Gastroesophageal sphincter (tissue), 3 donors: ENCODE data around the gene PERP.

Source experiments
- CTCF ChIP-seq, 4 experiments: fragments of 200-600 bp in 2 of 4; fragments of 450-650 bp in 2 of 4; sonication (generic) in 1 of 4; IDR thresholded peaks; one replicate each; pipeline ENCODE4 v1.5.1; 2017 to 2019; ENCODE audit warnings: antibody characterized with exemption in 4 of 4, mild to moderate bottlenecking in 2 of 4, moderate library complexity in 2 of 4
- POLR2A ChIP-seq, 2 donors: fragments of 450-650 bp; IDR thresholded peaks; one replicate each; pipeline ENCODE4 v1.6.1; 2017; ENCODE audit warnings: antibody characterized with exemption in 2 of 2, mild to moderate bottlenecking in 2 of 2, moderate library complexity in 1 of 2
- POLR2AphosphoS5 ChIP-seq: sonication (generic); formaldehyde crosslinking; IDR thresholded peaks from one replicate; pipeline ENCODE4 v1.6.1; 2017; ENCODE audit warnings: antibody characterized with exemption

GRCh38 chr6:138098306-138098705 is 8.9 kb downstream of the PERP start:
- TF ChIP-seq POLR2A (IDR thresholded peaks at IDR 0.05) (no peak), CTCF (IDR thresholded peaks at IDR 0.05) (no peak), POLR2AphosphoS5 (no peak)
